ENCODE results near the gene APRT.
"Not testable (repeated sequence)": the region's sequence is repeated elsewhere in the genome, so short reads cannot be mapped to it uniquely, and the experiment has no call there.

APRT gene

DNA sequence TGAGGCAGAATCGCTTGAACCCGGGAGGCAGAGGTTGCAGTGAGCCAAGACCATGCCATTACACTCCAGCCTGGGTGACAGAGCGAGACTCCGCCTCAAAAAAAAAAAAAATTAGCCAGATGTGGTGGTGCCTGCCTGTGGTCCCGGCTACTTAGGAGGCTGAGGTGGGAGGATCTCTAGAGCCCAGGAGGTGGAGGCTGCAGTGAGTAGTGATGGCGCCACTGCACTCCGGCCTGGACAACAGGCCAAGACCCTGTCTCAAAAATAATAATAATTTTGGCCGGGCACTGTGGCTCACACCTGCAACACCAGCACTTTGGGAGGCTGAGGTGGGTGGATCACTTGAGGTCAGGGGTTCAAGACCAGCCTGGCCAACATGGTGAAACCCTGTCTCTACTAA, 23.0 kb downstream of the APRT start:
- DNase-seq (ENCODE audit: low spot score) = not testable (repeated sequence)

DNA sequence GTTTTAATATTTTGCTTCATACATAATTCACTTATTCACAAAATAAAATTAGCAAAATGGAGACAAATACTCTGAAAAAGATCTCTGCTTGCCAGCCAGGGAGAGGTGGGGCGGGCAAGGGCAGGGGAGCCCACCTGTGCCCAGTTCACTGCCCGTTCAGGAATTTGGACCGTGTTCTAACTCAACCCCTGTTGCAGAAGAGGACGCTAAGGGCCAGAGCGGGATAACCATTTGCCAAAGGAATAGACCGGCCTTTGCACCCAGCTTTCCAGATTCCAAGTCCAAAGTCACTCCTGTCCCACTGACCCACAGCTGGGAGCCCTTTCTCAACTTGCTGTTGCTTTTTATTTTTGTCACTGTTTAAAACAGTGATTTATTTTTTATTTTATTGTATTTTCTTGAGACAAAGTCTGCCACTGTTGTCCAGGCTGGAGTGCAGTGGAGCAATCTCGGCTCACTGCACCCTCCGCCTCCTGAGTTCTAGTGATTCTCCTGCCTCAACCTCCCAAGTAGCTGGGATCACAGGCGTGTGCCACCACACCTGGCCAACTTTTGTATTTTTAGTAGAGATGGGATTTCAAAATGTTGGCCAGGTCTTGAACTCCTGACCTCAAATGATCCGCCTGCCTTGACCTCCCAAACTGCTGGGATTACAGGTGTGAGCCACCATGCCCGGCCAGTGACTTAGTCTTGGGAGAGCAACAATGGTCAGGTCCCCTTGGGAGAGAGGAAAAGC, 24.0 kb downstream of the APRT start:
- DNase-seq (ENCODE audit: low spot score) = no peak

DNA sequence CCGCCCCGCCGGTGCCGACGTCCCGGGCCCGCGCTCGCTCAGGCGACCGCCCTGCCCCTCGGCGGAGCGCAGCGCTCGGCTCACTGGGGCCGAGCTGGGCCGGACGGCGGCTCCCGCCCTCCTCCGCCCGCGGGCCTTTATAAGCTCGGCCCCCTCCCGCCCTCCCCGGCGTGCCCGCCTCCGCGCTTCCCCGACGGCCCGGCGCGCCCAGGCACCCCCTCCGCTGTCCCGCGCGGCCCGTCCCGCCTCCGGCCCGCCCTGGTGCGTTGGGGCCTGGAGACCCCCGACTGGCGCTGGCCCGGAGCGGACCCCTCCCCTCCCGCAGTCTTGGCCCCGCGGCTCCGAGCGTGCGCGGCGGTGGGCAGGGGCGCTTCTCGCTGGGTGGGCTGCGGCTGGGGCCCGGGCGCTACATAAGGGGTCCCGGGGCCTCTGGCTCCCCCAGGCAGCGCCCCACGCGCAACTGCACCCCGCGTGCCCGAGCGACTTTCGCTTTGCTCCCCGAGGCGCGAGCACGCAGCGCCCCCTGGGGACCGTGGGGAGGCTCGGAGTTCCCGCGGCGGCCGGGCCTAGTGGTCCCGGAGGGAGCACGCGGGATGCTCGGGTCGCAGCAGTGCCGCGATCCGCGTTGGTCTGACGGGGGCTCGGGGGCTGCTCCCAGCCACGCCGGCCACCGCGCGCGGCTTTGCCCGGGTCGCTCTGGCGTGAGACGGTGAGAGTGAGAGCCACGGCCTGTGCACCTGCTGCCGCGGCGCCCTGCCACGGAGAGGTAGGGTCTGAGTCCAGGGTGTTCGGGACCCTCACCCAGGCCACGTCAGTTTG, 26.4 kb downstream of the APRT start, which contains the start of gene PIEZO1:
PIEZO1 (minus strand) TSS at position 115 of the 819 bp plus-strand sequence. CDS start 256 bp downstream, outside the sequence.
- DNase-seq (ENCODE audit: low spot score) = peak; percentile 68

DNA sequence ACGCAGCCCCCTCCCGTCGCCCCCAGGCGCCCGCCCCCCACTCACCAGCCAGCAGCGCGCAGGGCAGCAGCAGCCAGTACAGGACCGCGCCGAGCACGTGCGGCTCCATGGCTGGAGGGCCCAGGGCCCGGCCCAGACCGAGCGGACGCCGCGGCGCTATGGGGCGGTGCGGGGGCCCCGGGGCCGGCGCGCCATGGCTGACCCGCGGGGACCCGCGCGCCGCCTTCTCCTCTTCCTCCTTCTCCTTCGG, 26.9 kb downstream of the APRT start:
- DNase-seq (ENCODE audit: low spot score) = no peak

DNA sequence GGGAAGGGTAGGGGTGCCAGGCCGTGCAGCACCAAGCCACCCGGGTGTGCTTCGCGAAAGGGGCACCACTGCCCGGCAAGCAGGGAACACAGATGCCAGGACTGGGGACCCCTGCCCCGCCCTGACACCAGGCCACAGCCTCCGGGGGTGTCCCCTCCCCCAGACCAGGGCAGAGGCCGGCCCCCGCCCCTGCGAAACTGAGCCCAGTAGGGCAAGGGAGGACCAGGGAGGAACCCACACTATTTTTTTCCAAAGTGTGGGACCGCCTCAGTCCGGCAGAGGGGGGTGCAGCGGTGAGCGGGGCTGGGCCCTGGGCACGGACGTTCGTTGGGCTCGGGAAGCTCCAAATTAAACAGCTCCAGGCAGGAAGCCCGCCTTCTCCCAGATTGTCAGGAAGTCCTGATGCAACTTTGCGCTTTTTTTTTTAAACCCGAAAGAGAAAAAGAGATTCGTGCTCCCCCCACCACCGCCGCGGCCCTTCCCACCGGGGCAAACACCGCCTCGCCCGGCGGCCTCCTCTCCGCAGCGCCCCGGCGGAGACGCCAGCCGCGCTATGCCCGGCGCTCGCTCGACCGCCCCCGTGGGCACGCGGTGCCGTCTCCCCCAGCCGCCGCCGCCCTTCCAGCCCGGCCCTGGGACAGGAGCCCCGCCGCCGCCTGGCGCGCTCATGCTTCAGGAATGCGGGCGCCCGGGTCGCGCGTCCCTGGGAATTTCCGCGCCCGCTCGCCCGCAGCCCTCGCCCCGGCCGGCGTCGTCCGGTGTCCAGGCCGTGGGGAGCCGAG, 27.5 kb downstream of the APRT start:
- peak; percentile 77 for DNase-seq (ENCODE audit: low spot score)

DNA sequence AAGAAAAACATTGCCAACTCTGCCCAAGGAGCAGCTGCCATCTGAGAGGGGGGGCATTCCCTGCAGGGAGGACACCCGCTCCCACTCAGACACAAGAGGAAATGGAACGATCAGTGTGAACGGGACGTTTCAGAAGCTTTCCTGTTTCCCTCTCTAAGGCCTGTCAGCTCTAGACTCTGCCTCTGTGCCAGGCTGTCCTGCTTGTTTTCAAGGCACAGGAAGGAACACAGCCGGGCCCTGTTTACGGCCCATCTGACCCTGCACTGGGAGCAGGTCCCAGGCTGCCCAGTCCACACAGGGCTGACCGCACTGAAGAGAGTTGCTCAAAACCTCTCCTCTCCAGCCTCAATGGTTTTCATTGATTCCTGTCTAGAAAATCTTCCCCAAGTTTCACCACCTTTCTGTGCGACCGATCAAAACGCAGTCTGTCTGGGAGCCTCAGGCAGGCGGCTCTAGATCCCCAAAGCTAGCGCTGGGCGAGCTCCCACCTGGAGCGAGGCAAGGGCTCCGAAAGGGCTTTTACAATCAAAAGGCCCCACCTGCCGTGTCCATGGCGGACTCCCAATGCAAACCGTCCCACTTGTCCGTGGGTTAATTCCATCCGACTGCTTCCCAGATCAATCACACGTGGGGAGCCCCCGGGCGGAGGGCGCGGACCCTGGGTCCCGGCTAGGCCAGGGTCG, 28.2 kb downstream of the APRT start:
- peak; percentile 64 for DNase-seq (ENCODE audit: low spot score)

DNA sequence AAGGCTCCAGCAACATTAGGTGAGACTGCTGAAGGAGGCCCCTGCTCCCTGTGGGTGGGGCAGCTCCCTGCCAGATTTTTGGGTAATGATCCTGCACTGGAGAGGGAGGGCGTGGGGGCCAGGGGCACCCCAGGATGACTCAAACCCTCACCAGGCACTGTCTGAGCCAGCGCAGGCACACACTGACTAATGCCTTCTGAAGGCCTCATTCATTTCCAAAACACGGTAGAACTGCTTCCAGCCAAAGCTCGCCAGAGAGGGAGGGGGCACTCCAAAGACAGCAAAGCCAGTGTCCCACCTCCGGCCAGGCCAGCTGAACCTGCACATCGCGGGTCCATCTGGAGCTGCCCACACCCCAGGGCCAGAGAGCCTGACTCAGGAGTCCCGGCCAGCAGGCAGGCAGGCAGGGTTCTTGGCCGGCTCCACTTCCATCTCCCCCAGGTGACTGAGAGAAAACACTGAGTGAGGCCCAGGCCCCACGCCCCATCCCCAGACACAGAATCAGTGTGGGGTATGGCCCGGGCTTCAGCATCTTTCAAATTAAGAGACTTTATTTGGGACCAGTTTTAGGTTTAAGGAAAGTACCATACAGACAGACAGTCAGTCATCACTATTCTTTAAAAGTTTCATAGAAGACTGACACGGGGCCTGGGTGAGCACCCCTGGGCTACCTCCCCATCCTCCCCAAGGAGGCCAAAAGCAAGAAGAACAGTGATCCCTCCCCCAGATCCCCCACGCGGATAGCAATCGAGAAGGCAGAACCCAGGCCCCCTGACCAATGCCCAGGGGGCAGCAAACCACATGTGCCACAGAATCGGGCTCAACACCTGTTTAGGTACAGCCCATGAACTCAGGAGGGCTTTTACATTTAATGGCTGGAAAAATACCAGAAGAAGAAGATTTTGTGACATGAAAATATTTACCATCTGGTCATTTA, 29.0 kb downstream of the APRT start:
- DNase-seq (ENCODE audit: low spot score) = peak; percentile 94

DNA sequence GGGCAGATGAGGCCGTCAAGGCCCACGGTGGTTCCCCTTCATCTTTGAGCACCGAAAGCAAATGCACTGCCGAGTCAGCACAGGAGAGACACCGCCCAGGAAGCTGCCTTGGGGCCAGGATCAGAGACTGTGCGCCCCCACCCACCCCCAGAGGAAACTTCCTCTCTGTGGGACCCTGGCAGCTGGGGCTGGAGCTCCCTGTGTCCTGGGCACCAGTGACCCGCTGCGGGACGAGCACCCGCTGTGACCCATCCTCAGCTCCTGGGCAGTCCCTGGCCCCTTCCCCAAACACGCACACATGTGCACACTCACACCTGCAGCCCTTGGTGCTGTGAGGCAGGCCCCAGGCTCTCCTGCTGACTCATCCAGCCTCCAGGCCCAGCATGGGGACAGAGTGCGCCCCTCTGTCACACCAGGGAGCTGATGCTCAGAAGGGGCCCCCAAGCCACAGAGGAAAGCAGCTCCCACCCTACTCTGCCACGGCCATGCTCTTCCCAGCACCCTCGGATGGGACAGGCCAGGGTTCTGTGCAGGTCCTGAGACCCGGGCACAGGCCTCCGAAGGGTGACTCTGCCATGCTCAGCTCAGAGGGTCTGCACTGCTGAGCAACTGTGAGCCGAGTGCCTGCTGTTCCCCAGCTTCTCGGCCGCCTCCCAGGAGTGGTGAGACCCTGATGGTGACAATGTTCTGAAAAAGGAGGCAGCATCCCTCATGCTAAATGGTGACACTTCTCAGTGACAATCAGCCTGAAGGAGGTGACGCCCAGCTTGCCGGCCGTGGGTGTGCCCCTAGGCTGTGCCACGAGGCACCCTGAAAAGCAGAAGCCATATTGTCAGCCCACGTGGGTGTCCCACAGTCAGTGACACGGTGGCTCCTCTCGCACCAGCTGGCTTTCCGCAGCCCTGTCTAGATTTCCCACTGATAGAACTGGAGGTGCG, 30.3 kb downstream of the APRT start:
- no peak for DNase-seq (ENCODE audit: low spot score)

DNA sequence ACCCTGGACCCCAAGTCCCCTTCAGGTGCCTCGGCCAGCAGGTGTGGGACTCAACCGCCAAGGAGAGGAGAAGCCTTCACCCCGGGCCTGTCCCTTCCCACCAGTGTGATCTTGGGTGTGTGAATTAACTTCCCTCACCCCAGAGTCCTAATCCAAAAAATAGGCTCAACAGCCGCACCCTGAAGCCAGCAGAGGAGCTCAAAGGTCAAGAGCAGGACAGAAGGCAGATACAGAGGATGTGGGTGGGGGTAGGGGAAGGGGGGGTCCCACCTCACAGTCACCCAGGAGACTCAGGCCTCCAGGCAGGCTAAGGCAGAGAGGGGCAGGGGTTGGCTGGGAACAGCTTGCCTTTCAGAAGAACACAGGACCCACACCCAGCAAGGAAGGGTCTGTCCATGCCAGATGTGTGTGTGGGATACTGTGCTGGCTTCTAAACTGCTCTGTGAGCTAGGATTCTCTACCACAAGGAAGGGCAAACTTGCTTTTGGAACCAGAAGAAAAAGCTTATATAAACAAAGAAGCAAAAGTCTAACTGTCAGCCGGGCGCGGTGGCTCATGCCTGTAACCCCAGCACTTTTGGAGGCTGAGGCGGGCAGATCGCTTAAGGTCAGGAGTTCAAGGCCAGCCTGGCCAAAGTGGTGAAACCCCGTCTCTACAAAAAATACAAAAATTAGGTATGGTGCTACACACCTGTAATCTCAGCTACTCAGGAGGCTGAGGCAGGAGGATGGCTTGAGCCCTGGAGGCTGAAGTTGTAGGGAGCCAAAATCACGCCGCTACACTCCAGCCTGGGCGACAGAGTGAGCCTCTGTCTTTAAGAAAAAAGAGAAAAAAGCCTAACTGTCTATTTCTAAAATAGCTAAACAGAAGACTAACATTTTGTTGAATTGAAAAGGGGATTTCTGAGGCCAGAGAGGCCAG, 31.3 kb downstream of the APRT start:
- DNase-seq (ENCODE audit: low spot score) = no peak

DNA sequence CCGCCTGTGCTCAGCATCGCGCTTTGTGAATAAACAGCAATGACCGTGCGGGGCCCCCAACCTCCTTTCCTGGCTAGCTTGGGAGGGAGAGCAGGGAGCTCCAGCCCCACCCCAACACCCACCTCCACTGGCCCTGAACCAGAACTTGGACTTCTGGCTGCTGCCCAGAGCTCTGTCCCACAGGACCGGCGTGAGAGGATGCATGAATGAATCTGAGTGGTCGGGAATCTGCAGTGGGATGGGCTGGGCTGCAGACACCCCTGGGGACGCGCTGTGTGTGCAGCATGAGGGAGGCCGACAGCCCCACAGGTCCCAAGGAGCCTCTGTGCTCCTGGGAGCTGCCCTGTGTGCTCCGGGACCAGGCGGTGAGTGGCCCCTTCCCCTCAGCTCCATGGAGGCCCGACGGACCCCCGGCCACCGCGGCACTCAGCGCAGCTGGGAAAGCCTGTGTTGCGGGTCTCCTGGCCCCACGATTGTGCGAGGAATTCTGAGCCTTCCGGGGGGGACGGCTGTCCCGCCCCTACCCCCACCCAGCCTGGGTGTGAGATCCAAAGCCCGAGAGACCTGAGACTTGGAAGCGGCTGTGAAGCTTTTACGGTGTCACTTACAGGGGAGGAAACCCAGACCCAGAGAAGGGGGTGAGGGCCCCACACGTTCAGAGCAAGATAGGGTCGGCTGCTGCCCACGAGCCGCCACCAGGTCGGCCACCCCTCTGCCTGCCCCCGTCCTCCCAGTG, 32.2 kb downstream of the APRT start:
- DNase-seq (ENCODE audit: low spot score) = no peak

DNA sequence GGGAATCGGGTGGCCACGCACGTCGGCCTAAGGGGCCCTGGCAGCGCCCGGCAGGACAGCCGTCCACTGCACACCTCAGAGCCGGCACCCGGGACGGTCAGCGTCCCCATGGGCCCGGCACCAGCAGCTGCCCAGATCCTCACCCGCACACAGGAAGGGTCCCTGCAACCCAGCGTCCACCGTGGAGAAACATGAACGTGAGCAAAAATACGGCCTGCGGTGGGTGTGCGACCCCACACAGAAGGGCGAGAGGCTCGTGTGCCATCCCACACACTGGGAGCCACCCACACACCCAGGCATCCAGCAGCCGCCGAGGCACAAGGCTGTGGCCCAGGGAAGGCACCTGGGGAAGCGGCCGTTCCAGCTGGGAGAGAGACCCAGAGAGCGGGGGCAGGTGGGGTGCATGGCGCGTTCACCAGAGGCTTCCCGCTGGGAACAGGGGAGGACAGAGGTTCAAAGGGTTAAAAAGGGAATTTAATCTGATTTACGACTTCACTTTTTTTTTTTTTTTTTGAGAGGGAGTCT, 33.1 kb downstream of the APRT start:
- no peak for DNase-seq (ENCODE audit: low spot score)

DNA sequence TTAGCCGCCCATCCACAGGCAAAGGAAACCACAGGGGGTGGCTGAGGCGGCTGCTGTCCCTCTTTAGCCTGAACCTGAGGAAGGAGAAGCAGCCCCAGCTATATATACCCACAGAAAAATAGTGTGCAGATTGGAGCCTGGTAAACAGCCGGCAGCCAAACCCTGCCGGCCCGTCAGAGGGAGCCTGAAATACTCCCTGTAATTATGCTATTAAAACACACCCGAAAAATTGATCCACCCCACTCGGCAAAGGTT, 33.5 kb downstream of the APRT start:
- no peak for DNase-seq (ENCODE audit: low spot score)

DNA sequence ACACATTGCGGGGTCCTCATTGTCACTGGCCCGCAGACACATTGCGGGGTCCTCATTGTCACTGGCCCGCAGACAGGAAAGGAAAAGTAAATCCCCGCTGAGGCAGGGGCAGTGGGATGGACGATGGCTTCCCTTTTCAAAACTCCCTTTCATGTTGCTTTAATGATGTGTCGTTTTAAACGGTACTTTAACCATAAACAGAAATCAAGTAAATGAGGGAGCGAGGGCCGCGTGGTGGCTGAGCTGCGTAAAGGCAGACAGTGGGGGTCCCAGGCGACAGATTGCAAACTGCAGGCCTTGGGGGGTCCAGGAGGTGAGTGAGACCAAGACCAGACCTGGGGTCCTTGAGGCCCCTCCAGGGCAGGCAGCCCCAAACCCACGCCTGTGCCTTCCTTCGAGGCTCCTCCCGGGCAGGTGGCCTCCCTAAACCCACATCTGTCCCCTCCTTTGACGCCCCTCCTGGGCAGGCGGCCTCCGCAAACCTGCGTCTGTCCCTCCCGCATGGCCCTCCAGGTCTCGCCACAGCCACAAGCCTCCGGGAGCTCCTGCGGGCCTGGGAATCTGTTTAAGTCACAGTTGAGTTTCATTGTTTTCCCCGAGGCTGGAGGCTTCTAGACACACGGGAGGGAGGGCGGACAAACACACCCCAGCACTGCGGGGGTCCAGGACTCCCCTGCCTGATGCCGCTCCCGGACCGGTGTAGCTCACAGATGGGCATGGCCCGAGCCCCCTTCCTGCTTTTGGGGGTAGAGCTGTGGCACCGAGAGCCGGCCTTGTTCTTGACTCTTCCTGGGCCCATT, 34.1 kb downstream of the APRT start:
- DNase-seq (ENCODE audit: low spot score) = no peak

DNA sequence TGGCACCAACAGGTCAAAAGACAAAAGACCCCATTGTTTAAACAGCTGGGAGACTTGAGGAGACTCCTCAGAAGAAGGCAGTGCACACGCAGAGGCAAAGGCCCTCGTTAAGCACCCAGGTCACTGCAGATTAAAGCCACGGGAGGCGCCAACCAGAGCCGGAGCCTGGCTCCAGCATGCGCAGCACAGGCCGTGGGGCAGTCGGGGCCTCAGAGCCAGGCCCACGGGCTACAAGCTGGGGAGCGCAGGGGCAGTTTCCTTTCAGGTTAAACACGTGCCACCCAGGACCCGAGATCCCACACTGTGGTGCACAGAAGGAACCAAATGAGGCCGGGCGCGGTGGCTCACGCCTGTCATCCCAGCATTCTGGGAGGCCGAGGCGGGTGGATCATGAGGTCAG, 35.9 kb downstream of the APRT start:
- DNase-seq (ENCODE audit: low spot score) = no peak

DNA sequence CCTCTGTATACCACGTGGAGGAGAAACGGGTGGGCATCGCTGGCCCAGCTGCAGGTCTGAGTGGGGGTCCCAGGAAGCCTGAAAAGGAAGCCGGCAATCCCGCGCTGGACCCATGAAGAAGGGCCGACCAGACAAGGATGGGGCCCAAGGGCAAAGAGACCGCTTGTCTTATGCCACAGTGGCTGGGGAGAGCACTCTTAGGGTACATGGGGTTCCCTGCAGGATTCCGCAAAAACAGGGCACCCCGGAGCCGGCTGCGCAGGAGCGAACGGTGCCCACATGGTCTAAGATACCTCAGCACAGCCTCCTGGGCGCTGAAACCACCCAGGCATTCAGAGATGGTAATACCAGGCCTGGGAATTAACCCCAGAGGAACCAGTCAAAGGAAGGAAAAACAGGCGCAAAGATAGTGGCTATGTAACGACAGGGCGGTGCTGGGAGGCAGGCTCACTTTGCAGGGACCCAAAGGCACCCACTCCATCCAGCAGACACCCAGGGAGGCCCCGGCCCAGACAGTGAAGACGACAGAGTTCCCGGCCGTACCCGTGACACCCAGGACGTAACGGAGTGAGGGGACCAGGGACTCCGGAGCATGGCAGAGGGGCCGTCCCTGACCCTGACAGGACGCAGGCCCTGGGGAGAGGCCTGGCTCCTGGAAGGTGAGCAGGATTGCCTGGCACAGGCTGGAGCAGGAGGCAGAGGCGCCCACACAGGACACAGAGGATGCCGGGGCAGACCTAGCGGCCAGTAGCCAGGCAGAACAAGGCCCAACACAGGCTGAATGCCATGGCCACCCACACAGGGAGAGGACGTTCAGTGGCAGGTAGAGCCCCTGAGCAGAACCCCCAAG, 37.0 kb downstream of the APRT start:
- DNase-seq (ENCODE audit: low spot score) = no peak

DNA sequence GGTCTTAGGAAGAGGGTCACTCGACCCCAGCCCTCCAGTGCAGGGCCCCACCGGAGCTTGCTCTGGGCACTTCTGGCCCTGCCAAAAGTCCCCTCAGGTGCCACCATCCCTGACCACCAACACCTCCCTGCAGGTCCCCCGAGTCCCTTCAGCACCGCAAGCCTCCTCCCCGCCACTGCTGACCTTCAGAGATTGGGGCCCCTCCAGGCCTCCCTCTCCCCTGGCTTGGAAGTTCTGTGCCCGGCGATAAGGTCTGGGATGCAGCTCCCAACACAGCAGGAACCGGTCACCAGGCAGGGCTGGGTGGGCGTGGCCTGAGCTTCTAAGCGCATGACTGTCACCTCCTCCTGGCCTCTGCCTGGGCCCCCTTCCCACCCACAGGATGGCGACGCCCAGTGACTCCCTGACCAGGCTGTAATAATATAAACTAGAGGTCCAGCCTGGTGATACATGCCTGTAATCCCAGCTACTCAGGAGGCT, 37.9 kb downstream of the APRT start:
- DNase-seq (ENCODE audit: low spot score) = peak; percentile 49
